Heart left ventricle (tissue), 13 donors: ENCODE data around the gene MAML2.

Experiments used
- CTCF ChIP-seq, 12 donors: fragments of 200-600 bp; sonication (generic) in 4 of 12; IDR thresholded peaks; one replicate each; pipeline versions ENCODE4 v1.5.0 to v1.8.0; 2018 to 2022; ENCODE audit warnings: antibody characterized with exemption in 12 of 12, mild to moderate bottlenecking in 5 of 12
- POLR2A ChIP-seq, 2 donors: fragments of 450-650 bp; IDR thresholded peaks; one replicate each; pipeline ENCODE4 v1.6.1; 2017; ENCODE audit warnings: antibody characterized with exemption in 2 of 2, mild to moderate bottlenecking in 2 of 2, moderate library complexity in 2 of 2
- donor health status: ischemic (EF 13 %, LVEDD 7.1; RV severe dilation, severe dysfunction).
- donor health status: DM: no; HTN: yes; CAD: no.
- donor health status: DM: no; HTN: no; CAD: no.
- donor health status: ischemic (EF 25% LVEDD 6.9; RV normal size, moderate dysfunction).
- donor health status: ischemic (EF 25% LVEDD 5.7; RV mildly dilated, moderate dysfunction).
- donor health status: ischemic (EF 35%, LVEDD 5.7; RV mildly dilated, moderate dysfunction).
- donor health status: nonischemic (EF 11% LVEDD 7.7; RV severe dilation, severe dysfunction).
- donor health status: DM: yes; HTN: yes; CAD: no.
- donor health status: PGD.
- donor health status: ischemic (EF 29% LVEDD 5.4; RV normal size, mild dysfunction).
- donor health status: nonischemic (EF 23%, LVEDD 6.1; RV moderate dilation, normal function).

- no peak for TF ChIP-seq CTCF (IDR thresholded peaks at IDR 0.05)
- TF ChIP-seq POLR2A (IDR thresholded peaks at IDR 0.05) = no peak
Measured at GRCh38 chr11:96097844-96098421, 245.1 kb downstream of the MAML2 start.
